Fibroblast of skin of right biceps (primary cell): ENCODE results near the gene UBE2O.

Experiments used
- DNase-seq: peaks from one replicate; pipeline ENCODE4 v3.0.0-alpha.2; 2013

UBE2O gene

DNA sequence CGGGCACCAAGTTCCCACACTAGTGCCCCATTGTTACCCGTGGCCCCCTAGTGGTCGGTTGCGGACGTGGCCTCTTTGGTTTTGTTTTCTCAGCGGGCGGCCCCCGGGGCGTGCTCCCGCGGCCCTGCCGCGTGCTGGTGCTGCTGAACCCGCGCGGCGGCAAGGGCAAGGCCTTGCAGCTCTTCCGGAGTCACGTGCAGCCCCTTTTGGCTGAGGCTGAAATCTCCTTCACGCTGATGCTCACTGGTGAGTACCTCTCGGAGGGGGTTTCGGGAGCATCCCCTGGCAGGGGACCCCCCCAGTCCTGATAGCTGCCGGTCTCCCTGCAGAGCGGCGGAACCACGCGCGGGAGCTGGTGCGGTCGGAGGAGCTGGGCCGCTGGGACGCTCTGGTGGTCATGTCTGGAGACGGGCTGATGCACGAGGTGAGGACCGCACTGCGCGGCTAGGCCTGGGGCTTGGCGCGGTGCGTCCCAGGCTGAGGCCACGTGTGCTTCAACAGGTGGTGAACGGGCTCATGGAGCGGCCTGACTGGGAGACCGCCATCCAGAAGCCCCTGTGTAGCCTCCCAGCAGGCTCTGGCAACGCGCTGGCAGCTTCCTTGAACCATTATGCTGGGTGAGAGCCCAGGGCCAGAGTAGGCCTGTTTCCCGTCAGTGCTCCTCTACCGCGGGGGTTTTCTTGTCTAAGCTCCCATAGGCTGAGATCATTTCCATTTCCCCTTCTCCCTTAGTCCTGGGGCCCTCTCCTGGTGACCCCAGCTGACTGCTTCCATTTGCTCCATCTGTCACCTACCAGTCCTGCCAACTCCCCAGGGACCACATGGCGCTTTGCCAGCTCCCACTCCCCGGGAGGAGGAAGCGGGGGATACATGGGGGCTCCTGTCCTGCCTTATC, 66.8 kb downstream of the UBE2O start:
- DNase-seq, result peak; percentile 84

DNA sequence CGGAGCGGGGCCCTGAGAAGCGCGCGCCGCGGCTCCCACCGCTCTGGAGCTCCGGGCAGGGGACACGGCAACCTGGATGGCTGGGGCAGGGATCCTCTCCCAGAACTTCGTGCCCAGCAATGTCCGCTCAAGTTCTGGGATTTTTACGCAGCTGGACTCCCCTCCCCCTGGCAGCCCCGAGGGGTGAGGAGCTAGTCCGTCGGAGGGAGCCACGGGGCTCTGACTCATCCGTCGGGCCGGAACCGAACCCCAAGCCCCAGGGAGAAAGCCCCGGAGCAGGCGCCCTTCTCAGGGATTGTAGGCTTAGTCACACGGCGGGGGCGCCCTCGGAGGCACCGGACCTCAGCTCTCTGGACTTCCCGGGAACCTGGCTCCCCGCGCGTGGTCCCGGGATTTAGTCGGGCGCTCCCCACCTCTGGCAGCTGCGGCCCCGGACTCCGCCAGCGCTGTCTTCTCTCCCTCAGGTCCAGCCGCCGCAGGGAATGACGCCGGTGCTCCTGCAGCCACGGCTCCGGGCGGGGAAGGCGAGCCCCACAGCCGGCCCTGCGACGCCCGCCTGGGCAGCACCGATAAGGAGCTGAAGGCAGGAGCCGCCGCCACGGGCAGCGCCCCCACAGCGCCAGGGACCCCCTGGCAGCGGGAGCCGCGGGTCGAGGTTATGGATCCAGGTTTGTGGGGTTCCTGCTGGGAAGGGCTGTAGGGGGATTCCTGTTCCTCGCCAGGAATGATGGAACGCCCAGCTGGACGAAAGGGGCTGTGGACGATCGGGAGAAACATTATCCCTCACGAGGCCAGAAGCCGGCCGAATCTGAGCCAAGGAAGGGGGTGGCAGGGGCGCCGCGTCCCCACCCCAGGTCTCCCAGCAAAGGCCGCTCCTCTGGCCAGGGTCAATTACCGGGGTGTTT, 67.7 kb downstream of the UBE2O start:
- peak; percentile 78 for DNase-seq

DNA sequence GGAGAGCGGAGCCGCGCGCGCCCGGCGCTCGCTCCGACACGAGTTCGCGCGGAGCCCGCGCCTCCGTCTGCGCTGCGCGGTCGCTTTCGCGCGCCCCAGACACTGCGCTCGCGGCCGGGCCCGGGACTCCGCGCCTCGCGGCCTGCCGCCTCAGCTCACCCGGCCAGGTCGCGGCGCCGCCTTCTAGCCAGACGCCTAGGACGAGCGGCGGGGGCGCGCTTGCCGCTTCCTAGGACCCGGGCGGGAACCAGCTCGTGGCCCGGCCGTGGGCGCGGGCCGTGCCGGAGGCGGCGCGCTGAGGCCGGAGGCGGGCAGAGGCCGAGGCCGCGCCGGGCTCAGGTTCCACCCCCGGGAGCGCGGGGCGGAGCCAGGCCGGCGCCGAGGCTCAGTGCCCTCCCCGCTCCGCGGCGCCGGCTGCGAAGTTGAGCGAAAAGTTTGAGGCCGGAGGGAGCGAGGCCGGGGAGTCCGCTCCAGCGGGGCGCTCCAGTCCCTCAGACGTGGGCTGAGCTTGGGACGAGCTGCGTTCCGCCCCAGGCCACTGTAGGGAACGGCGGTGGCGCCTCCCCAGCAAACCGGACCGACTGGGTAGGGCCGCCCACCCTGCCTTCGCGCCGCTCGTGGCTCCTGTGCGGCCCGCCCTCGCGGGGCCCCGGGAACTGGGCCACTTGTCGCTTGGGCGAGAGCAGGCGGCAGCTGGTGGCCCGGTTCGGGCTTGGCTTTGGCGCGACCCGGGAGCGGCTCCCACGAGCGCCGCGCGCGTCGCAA, 68.5 kb downstream of the UBE2O start, which contains the start of gene SPHK1:
Gene SPHK1, plus strand, starts transcription at position 388 of the 765 bp plus-strand sequence. CDS start 1,036 bp downstream, outside the sequence.
- DNase-seq, result peak; percentile 90

DNA sequence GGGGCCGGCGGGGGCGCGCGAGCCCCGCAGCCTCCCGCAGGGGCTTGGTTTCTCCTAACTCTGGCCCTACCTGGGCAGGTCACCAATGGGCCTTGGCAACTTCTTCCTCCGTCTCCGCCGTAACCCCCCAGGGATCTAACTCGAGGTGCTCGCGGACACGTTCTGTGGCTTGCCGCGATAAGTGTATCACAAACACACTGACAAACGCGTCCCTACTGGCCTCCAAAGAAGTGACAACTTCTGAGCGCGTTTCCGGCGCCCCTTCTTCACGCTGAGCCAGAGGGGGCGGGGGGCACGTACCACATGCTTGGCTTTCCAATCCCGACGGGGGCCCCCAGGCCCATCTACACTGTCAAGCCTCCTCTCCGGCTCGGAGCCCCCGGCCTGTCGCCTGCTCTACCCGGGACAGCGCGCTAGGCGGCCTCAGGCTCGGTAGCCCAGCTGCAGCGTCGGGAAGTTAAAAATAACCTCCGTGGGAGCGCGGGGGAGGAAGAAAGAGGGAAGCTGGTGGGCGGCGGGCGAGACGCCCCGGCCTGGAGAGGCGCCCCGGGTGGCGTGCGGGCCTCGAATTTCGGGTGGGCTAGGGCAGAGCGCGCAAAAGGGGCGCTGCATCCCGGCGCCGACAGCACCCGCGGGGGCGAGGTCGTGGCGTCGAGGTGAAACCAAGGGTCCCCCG, 69.3 kb downstream of the UBE2O start:
- DNase-seq, result peak; percentile 70

DNA sequence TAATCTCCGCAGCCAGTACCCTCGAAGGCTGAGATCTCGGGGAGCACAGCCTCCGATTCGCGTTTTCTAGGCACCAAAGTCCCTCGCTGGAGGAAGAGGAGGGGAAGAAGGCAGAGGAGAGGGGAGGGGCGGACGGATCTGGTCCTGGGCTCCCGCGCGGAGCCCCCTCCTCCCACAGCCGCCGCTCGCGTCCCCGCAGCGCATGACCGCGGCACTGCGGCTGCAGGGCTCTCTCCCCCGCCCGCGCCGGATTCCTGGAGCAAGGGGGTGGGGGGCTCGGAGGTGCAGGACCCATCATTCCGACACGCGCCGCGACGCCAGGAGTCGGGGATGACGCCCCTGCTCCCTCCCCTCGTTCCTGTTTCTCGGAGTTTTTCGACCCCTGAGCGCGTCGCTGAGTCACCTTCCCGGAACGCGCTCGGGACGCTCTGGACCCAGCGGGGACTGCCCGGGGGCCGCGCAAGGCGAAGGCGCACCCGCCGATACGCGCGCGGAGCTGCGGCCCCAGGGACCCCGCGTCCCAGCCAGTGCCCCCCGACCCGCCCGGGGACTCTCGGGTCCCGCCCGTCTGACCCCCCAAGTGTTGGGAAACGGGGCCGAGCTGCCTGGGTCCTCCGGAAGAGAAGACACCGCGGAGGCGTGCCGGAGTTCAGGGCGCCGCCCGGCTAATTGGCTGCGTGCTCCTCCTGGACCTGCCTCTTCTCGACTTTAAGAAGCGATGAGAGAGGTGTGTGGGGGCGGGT, 70.0 kb downstream of the UBE2O start:
- DNase-seq, result peak; percentile 94

DNA sequence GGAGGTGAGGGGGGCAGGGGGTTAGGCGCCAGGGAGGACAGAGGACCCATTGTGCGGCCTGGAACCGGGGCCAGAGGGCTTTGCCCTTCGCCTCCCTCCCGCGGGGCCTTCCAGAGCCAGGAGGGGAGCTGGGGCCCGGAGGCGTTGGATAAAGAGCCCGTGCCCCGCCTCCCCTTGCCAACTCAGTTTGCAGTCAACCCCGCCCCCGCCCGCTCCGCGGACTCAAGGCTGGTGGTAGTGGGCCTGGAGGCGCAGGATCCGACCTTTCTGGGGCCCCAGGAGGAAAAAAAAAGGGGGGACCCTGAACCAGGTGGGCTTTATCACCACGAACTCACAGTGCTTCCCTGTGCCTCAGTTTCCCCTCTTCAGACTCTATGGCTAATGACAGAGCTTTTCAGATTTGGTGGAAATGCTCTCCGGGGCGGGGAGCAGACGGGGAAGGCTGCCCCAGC, 70.6 kb downstream of the UBE2O start:
- peak; percentile 79 for DNase-seq

DNA sequence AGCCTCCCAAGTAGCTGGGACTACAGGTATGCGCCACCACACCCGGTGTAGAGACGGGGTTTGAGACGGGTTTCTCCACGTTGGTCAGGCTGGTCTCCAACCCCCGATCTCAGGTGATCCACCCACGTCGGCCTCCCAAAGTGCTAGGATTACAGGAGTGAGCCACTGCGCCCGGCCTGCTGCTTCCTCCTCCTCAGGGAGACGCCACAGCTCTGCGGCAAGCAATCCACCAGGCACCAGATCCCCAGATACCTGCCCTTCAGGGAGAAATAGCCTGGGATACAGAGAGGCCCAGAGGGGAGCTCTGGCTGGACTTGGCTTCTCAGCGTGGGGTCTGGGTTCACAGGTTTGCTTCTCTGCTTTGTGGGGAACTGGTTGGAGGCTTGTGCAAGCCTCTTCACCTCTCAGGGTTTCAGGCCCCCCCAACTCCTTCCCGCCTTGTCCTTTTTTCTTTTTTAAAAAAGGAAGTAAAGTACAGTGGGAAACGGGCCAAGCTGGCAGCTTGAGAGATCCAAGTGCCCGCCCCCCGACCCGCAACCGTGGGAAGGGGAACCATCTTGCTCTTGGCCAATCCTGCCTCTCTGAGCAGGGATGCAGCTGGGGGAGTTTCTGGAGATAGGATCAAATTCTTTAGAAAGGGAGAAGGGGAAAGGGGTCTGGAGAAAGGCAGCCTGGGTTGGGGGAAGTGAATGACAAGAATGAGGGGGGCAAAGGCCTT, 71.2 kb downstream of the UBE2O start:
- peak; percentile 59 for DNase-seq

DNA sequence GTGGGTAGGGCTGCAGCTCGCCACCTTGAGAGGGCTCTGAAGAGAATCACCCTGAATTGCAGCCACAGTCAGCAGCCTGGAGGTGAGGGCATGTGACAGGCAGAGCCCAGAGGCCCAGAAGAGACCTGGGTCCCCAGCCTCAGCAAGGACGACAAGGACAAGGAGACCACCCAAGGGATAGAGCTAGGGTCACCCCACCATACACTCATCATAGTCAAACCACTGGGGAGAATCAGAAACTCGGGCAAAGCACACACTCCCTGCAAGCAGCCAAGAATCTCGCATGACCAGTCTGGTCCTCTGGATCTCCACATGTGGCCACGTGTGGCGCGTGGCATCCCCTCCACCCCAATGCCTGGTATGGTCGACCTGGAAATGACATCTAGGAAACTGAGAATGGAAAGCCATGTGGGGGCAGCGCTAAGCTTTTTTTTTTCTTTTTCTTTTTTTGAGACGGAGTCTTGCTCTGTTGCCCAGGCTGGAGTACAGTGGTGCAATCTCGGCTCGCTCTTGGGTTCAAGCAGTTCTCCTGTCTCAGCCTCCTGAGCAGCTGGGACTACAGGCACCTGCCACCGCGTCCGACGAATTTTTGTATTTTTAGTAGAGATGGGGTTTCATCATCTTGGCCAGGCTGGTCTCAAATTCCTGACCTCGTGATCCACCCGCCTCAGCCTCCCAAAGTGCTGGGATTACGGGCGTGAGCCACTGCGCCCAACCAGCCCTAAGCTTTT, 73.1 kb downstream of the UBE2O start:
- DNase-seq, result no peak

DNA sequence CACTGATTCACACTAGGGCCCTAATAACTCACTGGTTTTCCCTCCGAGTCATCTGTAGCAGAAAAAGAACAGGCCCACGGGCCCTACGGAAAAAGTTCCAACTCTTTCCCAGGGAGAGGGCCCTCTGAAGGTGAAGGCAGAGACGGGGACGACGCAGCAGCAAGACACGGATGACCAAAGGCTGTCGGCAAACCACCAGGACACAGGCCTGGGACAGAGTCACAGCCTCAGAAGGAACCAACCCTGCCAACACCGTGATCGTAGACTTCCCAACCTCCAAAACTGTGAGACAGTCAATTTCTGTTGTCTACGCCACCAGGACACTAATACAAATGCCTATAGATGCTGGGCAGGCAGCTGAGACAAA, 73.7 kb downstream of the UBE2O start:
- DNase-seq, result peak; percentile 30

DNA sequence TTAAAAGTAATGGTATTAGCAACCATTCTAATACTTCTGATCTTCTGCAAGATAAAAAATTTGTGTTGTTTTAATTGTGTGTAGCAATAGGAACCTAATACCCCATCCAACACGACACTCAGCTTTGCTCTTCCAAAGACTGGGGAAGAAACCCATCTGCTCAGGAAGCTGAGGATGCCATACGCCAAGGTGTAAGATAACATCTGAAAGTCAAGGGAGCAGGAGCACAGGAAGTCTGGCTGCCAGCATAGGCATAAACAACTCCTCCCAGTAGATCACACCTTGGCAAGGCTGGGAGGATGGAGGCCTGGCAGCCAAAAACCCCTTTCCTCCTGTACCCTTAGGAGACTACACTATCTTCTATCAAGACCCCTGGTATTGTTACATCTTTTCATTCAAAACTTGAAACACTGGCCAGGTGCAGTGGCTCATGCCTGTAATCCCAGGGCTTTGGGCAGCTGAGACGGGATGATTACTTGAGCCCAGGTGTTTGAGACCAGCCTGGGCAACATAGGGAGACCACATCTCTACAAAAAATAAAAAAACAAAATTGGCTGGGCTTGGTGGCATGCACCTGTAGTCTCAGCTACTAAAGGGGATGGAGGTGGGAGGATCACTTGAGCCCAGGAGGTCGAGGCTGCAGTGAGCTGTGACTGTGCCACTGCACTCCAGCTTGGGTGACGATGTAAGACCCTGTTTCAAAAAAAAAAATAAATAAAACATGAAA, 74.2 kb downstream of the UBE2O start:
- DNase-seq, result no peak

DNA sequence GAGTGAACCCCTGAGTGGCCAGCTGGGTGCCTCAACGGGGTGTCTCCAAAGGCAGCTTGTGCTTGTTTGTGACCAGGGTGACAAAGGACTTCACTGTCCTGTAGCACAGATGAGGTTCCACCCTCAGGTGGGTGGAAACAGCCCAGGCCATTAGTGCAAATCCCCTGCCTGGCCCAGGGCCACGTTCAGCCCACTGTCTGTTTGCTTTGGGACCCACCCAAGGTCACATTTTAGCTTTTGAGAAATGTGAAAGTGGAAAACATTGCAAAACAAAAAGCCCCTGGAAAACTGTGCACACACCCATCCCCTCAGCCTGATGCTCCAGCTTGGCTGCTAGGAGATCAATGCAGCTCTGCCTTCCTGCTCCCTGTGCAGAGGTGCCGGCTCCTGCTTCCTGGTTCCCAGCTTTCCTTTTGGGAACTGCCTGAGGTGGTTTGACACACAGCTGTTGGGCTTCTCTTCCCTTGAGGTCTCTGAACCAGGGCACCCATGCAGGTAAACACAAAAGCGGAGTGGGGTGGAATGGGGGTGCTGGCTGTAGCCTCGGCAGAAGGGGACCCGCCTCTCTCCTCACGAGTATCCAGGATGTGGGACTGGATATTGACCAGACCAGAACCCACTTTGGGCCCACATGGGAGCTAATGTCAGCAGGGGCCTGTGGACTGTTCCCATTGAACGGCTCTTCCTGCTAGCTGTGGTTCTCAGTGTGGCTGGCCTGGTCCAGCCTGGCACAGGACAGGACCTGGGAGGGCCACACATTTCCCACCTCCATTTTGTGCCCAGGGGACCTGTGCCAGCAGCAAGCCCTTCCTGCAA, 76.4 kb downstream of the UBE2O start:
- no peak for DNase-seq

DNA sequence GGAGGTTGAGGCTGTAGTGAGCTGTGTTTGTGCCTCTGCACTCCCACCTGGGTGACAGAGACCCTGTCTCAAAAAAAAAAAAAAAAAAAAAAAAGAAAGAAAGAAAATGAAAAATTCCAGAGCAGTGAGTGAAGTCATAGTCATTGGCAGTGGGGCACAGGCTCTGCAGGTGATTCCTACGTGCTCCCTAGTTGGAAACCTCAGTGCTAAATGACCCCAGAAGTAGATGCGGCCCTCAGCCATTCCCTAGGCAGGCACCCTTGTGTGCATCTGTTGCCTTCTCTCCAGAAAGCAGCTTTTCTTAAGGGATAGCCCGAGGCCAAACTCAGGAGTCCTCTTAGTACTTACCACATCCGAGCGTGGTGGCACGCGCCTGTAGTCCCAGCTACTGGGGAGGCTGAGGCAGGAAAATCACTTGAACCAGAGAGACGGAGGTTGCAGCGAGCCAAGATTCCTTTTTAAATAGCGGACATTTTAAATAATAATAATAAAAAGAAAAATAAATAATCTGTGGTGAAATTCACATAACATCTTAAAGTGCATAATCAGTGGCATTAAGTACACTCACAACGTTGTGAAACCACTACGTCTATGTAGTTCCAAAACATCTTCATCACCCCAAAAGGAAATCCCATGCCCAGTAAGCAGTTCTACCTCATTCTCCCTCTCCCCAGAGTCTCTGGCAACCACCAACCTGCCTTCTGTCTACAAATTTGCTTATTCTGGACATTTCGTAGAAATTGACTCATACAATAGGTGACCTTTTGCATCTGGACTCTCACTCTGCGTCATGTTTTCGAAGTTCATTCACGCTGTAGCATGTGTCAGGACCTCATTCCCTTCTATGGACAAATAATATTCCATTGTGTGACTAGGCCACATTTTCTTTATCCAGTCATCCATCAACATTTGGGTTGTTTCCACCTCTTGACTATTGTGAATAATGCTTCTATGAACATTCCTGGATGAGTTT, 81.0 kb downstream of the UBE2O start:
- DNase-seq, result peak; percentile 97

DNA sequence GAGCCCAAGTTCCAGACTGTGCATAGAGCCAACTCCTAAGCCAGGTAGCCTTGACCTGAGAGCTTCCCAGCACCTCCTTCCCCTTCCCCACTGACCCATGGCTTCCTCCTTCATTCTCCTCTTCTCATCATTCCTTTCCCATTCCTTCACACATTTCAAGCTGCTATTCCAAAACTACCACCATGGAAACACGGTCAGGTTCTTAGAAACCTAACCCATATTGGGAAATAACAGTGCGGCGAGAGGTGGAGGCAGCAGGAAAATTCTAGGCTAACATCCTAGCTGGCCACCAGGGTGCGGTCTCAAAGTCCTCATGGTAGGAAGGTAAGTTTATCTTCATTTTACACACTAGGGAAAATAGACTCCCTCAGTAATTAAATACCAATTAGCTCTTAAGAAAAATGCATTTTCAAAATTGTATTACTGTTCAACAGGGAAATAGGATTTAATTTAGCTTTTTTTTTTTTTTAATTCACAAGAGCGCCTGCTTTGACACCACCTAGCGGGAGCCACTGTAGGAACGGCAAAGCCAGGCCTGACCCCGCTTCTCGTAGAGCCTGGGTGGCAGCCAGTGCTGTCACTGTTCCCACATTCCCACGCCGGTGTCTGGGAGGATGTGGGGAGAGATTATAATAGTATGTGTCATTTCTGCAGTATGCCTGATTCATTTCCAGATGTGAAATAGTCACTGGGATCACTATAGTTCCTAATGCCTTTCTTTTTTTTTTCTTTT, 82.5 kb downstream of the UBE2O start:
- peak; percentile 99 for DNase-seq

DNA sequence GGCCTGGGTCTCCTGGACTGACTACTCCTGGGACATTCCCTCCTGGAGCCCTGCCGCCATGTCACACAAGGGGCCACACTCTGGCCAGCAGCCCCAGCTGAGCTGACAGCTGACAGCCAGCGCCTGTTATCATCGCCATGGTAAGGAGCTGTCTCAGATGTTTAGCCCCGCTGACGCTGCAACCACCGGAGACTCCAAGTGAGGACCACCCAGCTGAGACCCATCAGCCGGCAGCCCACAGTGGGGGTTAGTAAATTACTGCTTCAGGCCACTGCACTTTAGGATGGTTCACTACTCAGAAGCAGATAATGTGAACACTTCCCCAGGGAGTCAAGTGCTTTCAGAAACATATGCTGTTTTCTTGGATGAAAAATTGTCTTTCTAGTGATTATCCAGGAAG, 83.1 kb downstream of the UBE2O start:
- DNase-seq, result peak; percentile 62

DNA sequence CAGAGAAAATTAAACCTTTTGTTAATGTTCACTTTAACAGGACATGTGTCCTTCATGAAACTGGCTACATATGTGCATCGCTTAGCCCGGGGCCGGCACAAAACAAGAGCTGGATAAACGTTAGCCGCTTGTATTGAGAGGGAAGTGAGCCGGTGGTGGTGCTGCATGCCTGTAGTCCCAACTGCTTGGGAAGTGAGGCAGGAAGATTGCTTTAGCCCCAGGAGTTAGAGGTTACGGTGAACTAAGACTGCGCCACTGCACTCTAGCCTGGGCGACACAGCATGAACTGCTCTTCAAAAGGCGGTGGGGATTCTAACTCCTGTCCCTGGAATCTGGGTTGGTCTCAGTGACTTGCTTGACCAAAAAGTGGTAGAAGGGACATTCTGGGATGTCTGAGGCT, 83.6 kb downstream of the UBE2O start:
- peak; percentile 49 for DNase-seq

DNA sequence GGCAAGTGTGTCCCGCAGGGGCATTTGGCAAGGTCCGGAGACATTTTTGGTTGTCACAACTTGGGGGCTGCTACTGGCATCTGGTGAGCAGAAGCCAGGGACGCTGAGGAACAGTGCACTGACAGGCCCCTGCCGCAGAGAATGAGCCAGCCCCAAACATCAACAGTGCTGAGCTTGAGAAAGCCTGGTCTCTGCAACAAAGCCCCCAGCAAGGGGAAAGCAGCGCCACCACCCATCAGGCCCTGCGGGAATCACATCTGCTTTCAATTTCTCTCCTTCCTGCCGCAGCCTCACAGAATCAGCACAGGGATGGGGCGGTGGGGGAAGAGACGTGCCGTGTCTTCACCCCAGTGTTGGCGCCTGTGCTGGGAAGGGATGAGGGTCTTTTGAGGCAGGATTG, 84.4 kb downstream of the UBE2O start:
- DNase-seq, result peak; percentile 95
